Cardiac fibroblast (primary cell): ENCODE data around the gene ISYNA1.

Experiments
- DNase-seq, 2 donors: peaks; one replicate each; pipeline versions ENCODE4 v3.0.0 to v3.0.0-alpha.2; 2010; ENCODE audit warnings: low read depth in 2 of 2
- H3K4me3 ChIP-seq, 2 donors: replicated peaks in 1 of 2; 1 replicate in 1 of 2; 2 replicates in 1 of 2; pipeline ENCODE4 v1.5.1; 2011; ENCODE audit warnings: low read depth in 2 of 2, low read length in 2 of 2, mild to moderate bottlenecking in 2 of 2, moderate library complexity in 1 of 2
- TF ChIP-seq, protein P1 (sequence below): IDR thresholded peaks from one replicate; pipeline ENCODE4 v1.5.1; 2011; ENCODE audit warnings: low read depth, mild to moderate bottlenecking, low read length, inconsistent platforms

ISYNA1 gene

GRCh38 chr19:18427743-18428113 lies 10.2 kb downstream of the ISYNA1 start:
- TF ChIP-seq, protein P1, sequence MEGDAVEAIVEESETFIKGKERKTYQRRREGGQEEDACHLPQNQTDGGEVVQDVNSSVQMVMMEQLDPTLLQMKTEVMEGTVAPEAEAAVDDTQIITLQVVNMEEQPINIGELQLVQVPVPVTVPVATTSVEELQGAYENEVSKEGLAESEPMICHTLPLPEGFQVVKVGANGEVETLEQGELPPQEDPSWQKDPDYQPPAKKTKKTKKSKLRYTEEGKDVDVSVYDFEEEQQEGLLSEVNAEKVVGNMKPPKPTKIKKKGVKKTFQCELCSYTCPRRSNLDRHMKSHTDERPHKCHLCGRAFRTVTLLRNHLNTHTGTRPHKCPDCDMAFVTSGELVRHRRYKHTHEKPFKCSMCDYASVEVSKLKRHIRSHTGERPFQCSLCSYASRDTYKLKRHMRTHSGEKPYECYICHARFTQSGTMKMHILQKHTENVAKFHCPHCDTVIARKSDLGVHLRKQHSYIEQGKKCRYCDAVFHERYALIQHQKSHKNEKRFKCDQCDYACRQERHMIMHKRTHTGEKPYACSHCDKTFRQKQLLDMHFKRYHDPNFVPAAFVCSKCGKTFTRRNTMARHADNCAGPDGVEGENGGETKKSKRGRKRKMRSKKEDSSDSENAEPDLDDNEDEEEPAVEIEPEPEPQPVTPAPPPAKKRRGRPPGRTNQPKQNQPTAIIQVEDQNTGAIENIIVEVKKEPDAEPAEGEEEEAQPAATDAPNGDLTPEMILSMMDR = no peak
- no peak for DNase-seq
- H3K4me3 ChIP-seq = no peak overlapping the region

- DNase-seq = no peak
- TF ChIP-seq, protein P1 = no peak
- H3K4me3 ChIP-seq = no peak overlapping the region
These were observed 10.7 kb downstream of the ISYNA1 start for GRCh38 chr19:18427080-18427742.

DNA sequence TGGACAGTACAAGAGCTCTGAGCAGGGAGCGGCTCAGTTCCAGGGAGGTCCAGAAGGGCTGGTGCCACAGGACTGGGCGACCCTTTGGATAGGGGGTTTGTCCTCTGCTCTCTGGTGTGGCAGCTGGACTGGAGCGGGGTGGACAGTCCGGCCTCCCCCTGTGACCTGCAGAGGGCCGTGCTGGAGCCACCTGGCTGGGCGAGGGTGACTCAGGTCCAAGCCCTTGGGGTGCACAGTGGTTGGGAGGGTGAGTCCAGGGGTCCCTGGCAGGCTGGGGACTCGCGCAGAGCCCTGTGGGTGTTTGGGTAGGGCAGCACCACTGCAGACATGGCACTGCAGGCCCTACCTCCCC lies 11.5 kb downstream of the ISYNA1 start:
- no peak overlapping the region for H3K4me3 ChIP-seq
- TF ChIP-seq, protein P1 = no peak
- DNase-seq = no peak

- TF ChIP-seq, protein P1 = peak; percentile 29
- no peak overlapping the region for H3K4me3 ChIP-seq
- DNase-seq = peak; percentile 74
These were observed 12.2 kb downstream of the ISYNA1 start for GRCh38 chr19:18425515-18426415.

DNA sequence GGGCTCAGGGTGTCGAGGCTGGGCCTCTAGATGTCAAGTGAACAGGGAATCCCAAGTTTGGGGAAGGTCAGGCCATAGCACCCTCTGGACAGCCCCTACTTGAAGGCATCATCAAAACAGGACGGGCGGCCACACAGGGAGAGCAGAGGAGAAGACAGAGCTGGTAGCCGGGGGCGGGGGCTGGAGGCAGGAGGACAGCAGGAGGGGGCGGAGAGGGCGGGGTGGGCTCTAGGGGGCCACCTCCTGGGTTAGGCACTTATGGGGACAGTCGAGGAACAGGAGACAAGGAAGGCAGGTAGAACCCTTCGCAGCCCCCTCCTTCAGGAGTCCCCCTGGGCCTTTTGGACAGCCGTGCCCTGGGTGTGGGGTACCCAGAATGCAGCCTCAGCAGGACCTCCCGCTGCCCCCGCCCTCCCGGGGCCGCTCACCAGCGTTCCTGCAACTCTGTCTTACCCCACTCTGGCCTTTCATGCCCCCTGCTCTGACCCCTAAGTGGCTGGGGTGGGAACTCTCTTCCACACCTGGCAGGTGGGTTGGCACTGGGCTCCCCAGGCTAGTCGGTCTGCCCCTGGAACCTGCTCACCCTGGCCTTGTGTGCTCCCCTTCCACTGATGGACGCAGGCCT lies 12.9 kb downstream of the ISYNA1 start:
- TF ChIP-seq, protein P1 = no peak
- no peak overlapping the region for H3K4me3 ChIP-seq
- no peak for DNase-seq

- DNase-seq = no peak
These were observed 13.6 kb downstream of the ISYNA1 start for GRCh38 chr19:18424122-18424889.

More at GRCh38 chr19:18424122-18424889, 13.6 kb downstream of the ISYNA1 start:
- TF ChIP-seq, protein P1 = no peak
- no peak overlapping the region for H3K4me3 ChIP-seq
